ENCODE results near the gene BBS5. TPM values are rescaled to one million over a fixed set of nuclear protein-coding genes. Genes with fewer than 3 reads are reported as not detected.
"Not testable (repeated sequence)": the region's sequence is repeated elsewhere in the genome, so short reads cannot be mapped to it uniquely, and the experiment has no call there.

BBS5 gene
- total RNA-seq, result 1 to 10 TPM; 2.7 to 3.4 TPM

- Mint-ChIP-seq H3K27me3 (no peaks in the 10 kb centered on the region), H3K36me3 (ENCODE audit: low read depth) (peaks cover 6% of the 10 kb centered on the region), H3K9me3 (ENCODE audit: low read depth) (no peaks in the 10 kb centered on the region), H3K27ac (peak within 1 kb of the TSS; percentile 55), H3K4me3 (peak within 1 kb of the TSS; percentile 87), H3K4me1 (peaks cover 14% of the 10 kb centered on the region)
- DNase-seq (peak; percentile 91), ATAC-seq (peak; percentile 99)
- ChIA-PET POLR2A (interaction anchor here (0.5 to 0.7 kb wide), 4 partner anchors 129 to 1955 kb away, joined by 3 read pairs; no protein-coding TSS in a partner anchor), CTCF (interaction anchor here (0.7 to 1.5 kb wide), 10 partner anchors 9 to 1363 kb away, joined by 3 to 12 read pairs (median 4); no protein-coding TSS in a partner anchor)
- intact Hi-C loops (cut with DNase I, micrococcal nuclease), result loop anchor here in 1 of 2 experiments (1.0 to 5.0 kb wide), 3 partner anchors 94 to 213 kb away; partner anchors contain the start of genes CFAP210, FASTKD1, LRP2 and PHOSPHO2
These were observed at the start of gene BBS5 for GRCh38 chr2:169479257-169480078. Gene BBS5 (plus strand): TSS chr2:169479494. CDS start chr2:169479554, 60 bp downstream.

DNA sequence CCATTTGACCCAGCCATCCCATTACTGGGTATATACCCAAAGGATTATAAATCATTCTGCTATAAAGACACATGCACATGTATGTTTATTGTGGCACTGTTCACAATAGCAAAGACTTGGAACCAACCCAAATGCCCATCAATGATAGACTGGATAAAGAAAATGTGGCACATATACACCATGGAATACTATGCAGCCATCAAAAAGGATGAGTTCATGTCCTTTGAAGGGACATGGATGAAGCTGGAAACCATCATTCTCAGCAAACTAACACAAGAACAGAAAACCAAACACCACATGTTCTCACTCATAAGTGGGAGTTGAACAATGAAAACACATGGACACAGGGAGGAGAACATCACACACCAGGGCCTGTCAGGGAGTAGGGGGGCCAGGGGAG is 47.5 kb upstream of the BBS5 start:
- H3K4me1 Mint-ChIP-seq; DNase-seq; H3K4me3 Mint-ChIP-seq; H3K36me3 Mint-ChIP-seq (ENCODE audit: low read depth); H3K9me3 Mint-ChIP-seq (ENCODE audit: low read depth); ATAC-seq; POLR2A ChIA-PET; CTCF ChIA-PET; H3K27ac Mint-ChIP-seq; intact Hi-C loops (cut with DNase I, micrococcal nuclease): not testable (repeated sequence)
- H3K27me3 Mint-ChIP-seq, result peaks cover 13% of the 10 kb centered on the region

GRCh38 chr2:169434236-169434635 is 45.1 kb upstream of the BBS5 start:
- POLR2A ChIA-PET; intact Hi-C loops (cut with DNase I, micrococcal nuclease); H3K4me3 Mint-ChIP-seq; DNase-seq; ATAC-seq; CTCF ChIA-PET; H3K27ac Mint-ChIP-seq; H3K4me1 Mint-ChIP-seq; H3K9me3 Mint-ChIP-seq (ENCODE audit: low read depth); H3K36me3 Mint-ChIP-seq (ENCODE audit: low read depth): not testable (repeated sequence)
- peaks cover 16% of the 10 kb centered on the region for H3K27me3 Mint-ChIP-seq

- ATAC-seq, result no peak
- Mint-ChIP-seq H3K27ac (no peak overlapping the region), H3K27me3 (peaks cover 21% of the 10 kb centered on the region), H3K36me3 (ENCODE audit: low read depth) (no peaks in the 10 kb centered on the region), H3K4me1 (no peaks in the 10 kb centered on the region), H3K4me3 (no peak overlapping the region), H3K9me3 (ENCODE audit: low read depth) (no peaks in the 10 kb centered on the region)
- POLR2A ChIA-PET, result no interaction called here
- no peak for DNase-seq
- intact Hi-C loops (cut with DNase I, micrococcal nuclease), result no loop called here
- CTCF ChIA-PET, result no interaction called here
These were observed 40.7 kb upstream of the BBS5 start for GRCh38 chr2:169438466-169439072.

DNA sequence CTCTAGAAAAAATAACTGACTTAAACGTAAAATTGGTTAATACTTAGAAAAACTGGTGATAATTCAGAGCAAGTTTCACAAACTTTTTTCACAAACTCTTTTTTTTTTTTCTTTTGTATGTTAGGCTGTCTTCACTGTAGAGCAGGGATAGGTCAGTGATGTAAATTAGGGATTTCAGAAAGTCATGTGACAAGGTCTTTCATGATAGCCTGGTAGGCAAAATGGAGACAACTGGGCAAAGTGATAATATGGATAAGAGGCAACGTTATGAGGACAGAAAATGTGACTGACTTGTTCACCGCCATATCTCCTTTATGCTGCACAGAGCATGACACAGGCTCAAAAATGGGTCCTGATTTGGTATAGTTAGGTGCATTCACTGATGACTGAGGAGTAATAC is 39.4 kb upstream of the BBS5 start:
- intact Hi-C loops (cut with DNase I, micrococcal nuclease), result no loop called here
- ATAC-seq (no peak), DNase-seq (no peak)
- no peaks in the 10 kb centered on the region for H3K36me3 Mint-ChIP-seq (ENCODE audit: low read depth)
- no peak overlapping the region for H3K4me3 Mint-ChIP-seq
- no peaks in the 10 kb centered on the region for H3K9me3 Mint-ChIP-seq (ENCODE audit: low read depth)
- ChIA-PET POLR2A (no interaction called here), CTCF (no interaction called here)
- H3K27me3 Mint-ChIP-seq, result peaks cover 18% of the 10 kb centered on the region
- H3K4me1 Mint-ChIP-seq, result no peaks in the 10 kb centered on the region
- H3K27ac Mint-ChIP-seq, result no peak overlapping the region

- Mint-ChIP-seq H3K27me3 (peaks cover 2% of the 10 kb centered on the region), H3K4me3 (no peak overlapping the region), H3K4me1 (no peaks in the 10 kb centered on the region), H3K36me3 (ENCODE audit: low read depth) (no peaks in the 10 kb centered on the region), H3K9me3 (ENCODE audit: low read depth) (peaks cover 2% of the 10 kb centered on the region), H3K27ac (no peak overlapping the region)
- CTCF ChIA-PET, result no interaction called here
- POLR2A ChIA-PET, result interaction anchor here (0.6 kb wide), 1 partner anchor 449 kb away, joined by 7 read pairs; no protein-coding TSS in a partner anchor
- ATAC-seq (no peak), DNase-seq (no peak)
- intact Hi-C loops (cut with DNase I, micrococcal nuclease), result loop anchor here in 1 of 2 experiments (5.0 kb wide), 1 partner anchor 316 kb away; no protein-coding TSS in a partner anchor
These were observed 32.8 kb upstream of the BBS5 start for GRCh38 chr2:169446452-169446851.

- ChIA-PET POLR2A (no interaction called here), CTCF (no interaction called here)
- Mint-ChIP-seq H3K9me3 (ENCODE audit: low read depth) (peaks cover 2% of the 10 kb centered on the region), H3K27ac (no peak overlapping the region), H3K36me3 (ENCODE audit: low read depth) (no peaks in the 10 kb centered on the region), H3K4me1 (no peaks in the 10 kb centered on the region), H3K4me3 (no peak overlapping the region), H3K27me3 (no peaks in the 10 kb centered on the region)
- ATAC-seq (no peak), DNase-seq (no peak)
- intact Hi-C loops (cut with DNase I, micrococcal nuclease), result loop anchor here in 1 of 2 experiments (5.0 kb wide), 1 partner anchor 314 kb away; no protein-coding TSS in a partner anchor
These were observed 31.0 kb upstream of the BBS5 start for GRCh38 chr2:169448316-169448715.

GRCh38 chr2:169448865-169449264 is 30.4 kb upstream of the BBS5 start:
- intact Hi-C loops (cut with DNase I, micrococcal nuclease), result loop anchor here in 1 of 2 experiments (5.0 kb wide), 1 partner anchor 313 kb away; no protein-coding TSS in a partner anchor
- Mint-ChIP-seq H3K9me3 (ENCODE audit: low read depth) (peaks cover 2% of the 10 kb centered on the region), H3K4me1 (no peaks in the 10 kb centered on the region), H3K36me3 (ENCODE audit: low read depth) (no peaks in the 10 kb centered on the region), H3K27me3 (peaks cover 3% of the 10 kb centered on the region), H3K27ac (no peak overlapping the region), H3K4me3 (no peak overlapping the region)
- POLR2A ChIA-PET, result no interaction called here
- CTCF ChIA-PET, result no interaction called here
- ATAC-seq (no peak), DNase-seq (no peak)

DNA sequence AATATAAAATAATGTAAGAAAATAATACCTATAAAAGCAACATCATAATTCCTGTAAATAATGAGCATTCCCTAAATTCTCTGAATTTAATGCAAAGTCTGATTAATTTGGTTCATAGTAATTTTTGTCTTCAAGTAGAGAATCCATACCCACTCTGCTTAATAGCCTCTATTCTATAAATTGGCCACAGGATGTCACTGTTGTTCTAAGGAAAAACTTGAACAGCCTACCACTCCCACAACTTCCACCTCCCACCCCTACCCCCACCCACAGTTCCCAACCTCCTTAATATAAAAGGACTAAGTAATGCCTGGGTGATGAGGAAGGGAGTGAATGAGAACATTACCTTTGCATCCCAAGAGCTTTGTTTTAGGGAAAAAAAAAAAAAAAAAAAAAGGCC is 27.2 kb upstream of the BBS5 start:
- Mint-ChIP-seq H3K4me3 (no peak overlapping the region), H3K27ac (no peak overlapping the region), H3K27me3 (peaks cover 4% of the 10 kb centered on the region), H3K4me1 (no peaks in the 10 kb centered on the region), H3K36me3 (ENCODE audit: low read depth) (no peaks in the 10 kb centered on the region), H3K9me3 (ENCODE audit: low read depth) (no peaks in the 10 kb centered on the region)
- intact Hi-C loops (cut with DNase I, micrococcal nuclease), result loop anchor here in 1 of 2 experiments (5.0 kb wide), 1 partner anchor 475 kb away; no protein-coding TSS in a partner anchor
- DNase-seq (no peak), ATAC-seq (no peak)
- ChIA-PET POLR2A (no interaction called here), CTCF (interaction anchor here (0.5 to 1.4 kb wide), 10 partner anchors 20 to 455 kb away, joined by 3 to 6 read pairs (median 3); partner anchors contain the start of gene BBS5)

DNA sequence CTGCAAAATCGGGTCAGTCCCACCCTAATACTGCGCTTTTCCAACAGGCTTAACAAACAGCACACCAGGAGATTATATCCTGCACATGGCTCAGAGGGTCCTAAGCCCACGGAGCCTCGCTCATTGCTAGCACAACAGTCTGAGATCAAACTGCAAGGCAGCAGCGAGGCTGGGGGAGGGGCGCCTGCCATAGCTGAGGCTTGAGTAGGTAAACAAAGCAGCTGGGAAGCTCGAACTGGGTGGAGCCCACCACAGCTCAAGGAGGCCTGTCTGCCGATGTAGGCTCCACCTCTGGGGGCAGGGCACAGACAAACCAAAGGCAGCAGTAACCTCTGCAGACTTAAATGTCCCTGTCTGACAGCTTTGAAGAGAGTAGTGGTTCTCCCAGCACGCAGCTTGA is 26.2 kb upstream of the BBS5 start:
- H3K4me1 Mint-ChIP-seq, result not testable (repeated sequence)
- POLR2A ChIA-PET, result interaction anchor here (0.6 kb wide), 1 partner anchor 11 kb away, joined by 4 read pairs; no protein-coding TSS in a partner anchor
- intact Hi-C loops (cut with DNase I, micrococcal nuclease), result loop anchor here in 1 of 2 experiments (5.0 kb wide), 1 partner anchor 474 kb away; no protein-coding TSS in a partner anchor

DNA sequence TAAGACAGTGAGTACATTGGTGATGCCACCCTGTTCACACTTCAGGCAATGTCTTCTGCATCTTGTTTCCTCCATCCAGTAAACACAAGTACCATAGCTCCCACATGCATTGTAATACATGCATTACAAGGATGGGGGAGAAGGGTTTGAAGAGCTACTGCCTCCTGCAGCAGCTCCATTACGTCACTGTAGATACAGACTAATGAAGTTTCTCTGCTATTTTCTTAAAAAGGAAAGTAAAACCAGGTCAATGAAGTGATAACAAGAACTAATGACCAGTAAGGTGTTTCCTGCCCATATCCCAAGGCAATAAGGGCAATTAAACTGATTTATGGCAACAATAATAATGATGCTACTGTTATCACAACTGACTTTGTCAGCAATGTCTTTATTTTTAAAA is 18.2 kb upstream of the BBS5 start:
- no peaks in the 10 kb centered on the region for H3K9me3 Mint-ChIP-seq (ENCODE audit: low read depth)
- no peaks in the 10 kb centered on the region for H3K36me3 Mint-ChIP-seq (ENCODE audit: low read depth)
- H3K4me3 Mint-ChIP-seq, result no peak overlapping the region
- DNase-seq, result no peak
- no peak for ATAC-seq
- H3K4me1 Mint-ChIP-seq, result no peaks in the 10 kb centered on the region
- H3K27ac Mint-ChIP-seq, result no peak overlapping the region
- CTCF ChIA-PET, result interaction anchor here (0.6 to 1.0 kb wide), 2 partner anchors 26 to 284 kb away, joined by 3 to 4 read pairs; no protein-coding TSS in a partner anchor
- intact Hi-C loops (cut with DNase I, micrococcal nuclease), result loop anchor here (5.0 kb wide), 3 partner anchors 101 to 489 kb away; no protein-coding TSS in a partner anchor
- no peaks in the 10 kb centered on the region for H3K27me3 Mint-ChIP-seq
- POLR2A ChIA-PET, result interaction anchor here (0.6 kb wide), 1 partner anchor 328 kb away, joined by 3 read pairs; no protein-coding TSS in a partner anchor

More for the DNA sequence above, 26.2 kb upstream of the BBS5 start:
- ATAC-seq; H3K36me3 Mint-ChIP-seq (ENCODE audit: low read depth); H3K27ac Mint-ChIP-seq; DNase-seq; H3K27me3 Mint-ChIP-seq; H3K9me3 Mint-ChIP-seq (ENCODE audit: low read depth); H3K4me3 Mint-ChIP-seq: not testable (repeated sequence)
- CTCF ChIA-PET, result interaction anchor here (0.8 to 1.3 kb wide), 4 partner anchors 22 to 454 kb away, joined by 3 to 6 read pairs (median 4); partner anchors contain the start of gene BBS5

Data from activated CD4-positive, alpha-beta T cell treated with anti-CD3 and anti-CD28 coated beads for 36 hours (primary cell).